ENCODE data around the gene OPTN. TPM values are rescaled to one million over a fixed set of nuclear protein-coding genes. Genes with fewer than 3 reads are reported as not detected.

The OPTN gene
- total RNA-seq (2022; extraction: Qiagen RNA extraction; ENCODE audit: low read depth) = 47.4 to 65.4 TPM (median 57.6 TPM) in 5 replicates

GRCh38 chr10:13099666-13100348 is at the start of gene OPTN:
Gene OPTN, plus strand, starts transcription at chr10:13100163. Its CDS starts 8,960 bp downstream, at chr10:13109123.

DNA sequence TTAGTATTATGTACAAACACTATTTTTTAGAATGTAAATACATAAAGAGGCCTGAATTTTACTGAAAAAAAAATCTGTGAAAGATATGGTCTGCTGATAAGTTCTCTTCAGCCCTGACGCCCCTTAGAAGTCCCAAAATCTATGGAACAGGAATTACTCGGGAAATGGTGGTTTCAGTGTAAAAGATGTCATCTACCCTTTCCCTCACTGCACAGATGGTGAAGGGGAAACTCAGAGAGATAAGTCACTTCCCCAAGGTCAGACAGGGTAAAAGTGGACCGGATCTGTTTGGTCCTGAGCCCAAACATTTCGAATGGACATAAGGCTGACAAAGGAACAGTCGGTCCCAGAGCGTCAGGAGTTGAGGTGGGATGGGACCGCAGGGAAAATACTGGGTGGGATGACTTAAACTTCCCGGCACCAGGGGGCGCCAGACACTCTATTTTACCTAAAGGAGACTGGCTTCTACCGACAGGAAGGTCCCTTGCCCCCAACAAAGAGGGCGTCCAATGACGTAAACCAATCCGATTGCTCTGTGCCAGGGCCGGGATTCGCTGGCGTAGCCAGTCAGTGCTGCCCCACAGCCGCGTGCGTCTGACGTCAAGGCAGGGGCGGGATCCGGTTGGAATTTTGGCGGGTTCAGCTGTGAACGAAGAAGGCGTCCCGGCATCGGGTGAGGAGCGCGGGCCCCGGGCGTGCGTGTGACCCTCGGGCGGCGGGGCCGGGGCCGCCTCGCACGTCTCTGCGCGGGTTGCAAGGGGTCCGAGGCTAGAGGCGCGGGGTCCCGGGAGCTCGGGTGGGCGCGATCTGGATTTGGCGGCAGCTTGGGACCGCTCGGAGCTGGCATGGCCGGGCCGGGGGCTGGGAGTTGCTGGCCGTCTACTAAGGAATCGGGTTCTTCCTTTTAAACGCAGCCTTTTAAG is 61.2 kb downstream of the OPTN start, which contains the start of gene MCM10:
TSS of gene MCM10 (plus strand) at position 625 of the 923 bp plus-strand sequence. CDS start 2,645 bp downstream, outside the sequence.

Other genes starting within 250 kb of the OPTN start
- 0.72 to 1.3 TPM (median 1.1 TPM) in 5 replicates for gene CCDC3, start 98.5 kb upstream of the OPTN start, total RNA-seq (2022; extraction: Qiagen RNA extraction; ENCODE audit: low read depth)
- gene MCM10, start 61.4 kb downstream of the OPTN start, total RNA-seq (2022; extraction: Qiagen RNA extraction; ENCODE audit: low read depth) = 20.0 to 30.1 TPM (median 23.6 TPM) in 5 replicates
- gene UCMA, start 134.2 kb downstream of the OPTN start, total RNA-seq (2022; extraction: Qiagen RNA extraction; ENCODE audit: low read depth) = not detected in 5 replicates
- 30.4 to 36.7 TPM (median 32.0 TPM) in 5 replicates for gene PHYH, start 199.9 kb downstream of the OPTN start, total RNA-seq (2022; extraction: Qiagen RNA extraction; ENCODE audit: low read depth)
- gene SEPHS1, start 248.1 kb downstream of the OPTN start, total RNA-seq (2022; extraction: Qiagen RNA extraction; ENCODE audit: low read depth) = 58.4 to 72.0 TPM (median 66.7 TPM) in 5 replicates

Measured in A549 treated with ZK216348 at 1 μM for 4 hours (cell line).